Cardiac septum (tissue), 1 donor: Measurements from ENCODE around the gene KCNK16. TPM values are rescaled to one million over a fixed set of nuclear protein-coding genes. Genes with fewer than 3 reads are reported as not detected.

Source experiments
- DNase-seq: peaks from one replicate; pipeline ENCODE4 v3.0.0-alpha.2; 2020; ENCODE audit warnings: low spot score
- intact Hi-C: fragments of 100-400 bp; cut with DNase I; formaldehyde crosslinking; loops from one replicate; pipeline ENCODE4 v1.14.0; 2022
- total RNA-seq: library from RNA; stranded (reverse); fragmentation: NEBNext Ultra II Directional; extraction: Animal tissue kit (Norgen Biotek cat#: 25700); gene quantifications from one replicate; pipeline ENCODE4 v1.2.1, GENCODE V29; 2021
- donor health status: DM: no; HTN: no; CAD: no.

The KCNK16 gene
- total RNA-seq, 1 donor from 2014 or later: not detected

DNA sequence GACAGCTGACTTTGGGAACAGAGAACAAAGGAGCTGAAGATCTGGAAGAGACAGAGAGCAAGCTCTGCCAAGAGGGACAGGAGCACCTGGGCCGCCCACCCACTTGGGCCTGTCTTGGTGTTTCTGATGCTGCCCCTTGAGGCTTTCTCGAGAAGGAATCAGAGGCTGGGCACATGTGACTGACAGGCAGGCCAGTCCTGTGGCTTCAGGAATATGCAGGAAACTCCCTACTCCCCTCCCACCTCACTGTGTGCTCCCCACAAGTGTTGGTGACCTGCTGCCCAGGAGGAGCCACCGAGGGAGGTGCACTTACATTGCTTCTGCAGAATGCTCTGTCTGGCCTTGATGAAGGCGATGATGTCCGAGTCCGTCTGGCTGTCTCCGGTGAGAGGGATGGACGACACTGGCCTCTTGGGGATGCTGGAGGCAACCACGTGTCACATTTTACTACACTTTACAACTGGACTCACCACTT is 20.9 kb upstream of the KCNK16 start:
- intact Hi-C loops: loop anchor here (10.0 kb wide), 1 partner anchor 1971 kb away; no protein-coding TSS in a partner anchor
- DNase-seq: no peak

DNA sequence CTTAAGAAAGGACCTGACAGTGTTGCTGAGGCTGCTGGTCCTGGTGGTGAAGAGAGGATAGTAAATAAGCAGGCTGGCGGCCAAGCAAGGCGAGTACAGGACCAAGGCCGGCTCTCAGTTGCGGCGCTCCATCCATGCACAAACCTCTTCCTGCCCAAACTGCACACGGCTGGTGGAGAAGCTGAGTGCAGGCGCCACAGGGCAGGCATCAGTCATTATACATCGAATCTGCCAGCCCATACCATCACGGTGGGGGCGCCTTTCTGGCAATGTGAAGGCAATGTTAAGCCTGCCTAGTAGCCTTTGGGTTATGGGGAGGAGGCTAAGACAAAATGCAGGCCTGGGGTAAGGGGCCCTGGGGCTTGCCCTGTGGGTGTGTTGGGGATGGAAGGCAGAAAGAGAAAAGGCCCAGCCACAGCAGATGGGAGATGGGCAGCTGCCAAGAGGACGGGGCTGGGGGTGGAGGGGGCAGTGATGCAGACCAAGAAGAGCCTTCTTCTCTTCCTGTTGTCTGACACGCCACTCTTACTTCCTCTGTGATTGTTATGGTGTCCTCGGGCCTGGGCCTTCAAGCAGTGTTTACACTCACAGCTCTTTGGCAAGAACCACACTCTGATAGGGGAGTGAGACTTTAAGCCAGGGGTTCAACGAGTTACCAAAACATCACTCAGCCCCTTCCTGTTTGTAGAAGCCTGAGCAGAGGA is 20.3 kb upstream of the KCNK16 start:
- DNase-seq: no peak
- intact Hi-C loops: loop anchor here (10.0 kb wide), 1 partner anchor 1972 kb away; no protein-coding TSS in a partner anchor

DNA sequence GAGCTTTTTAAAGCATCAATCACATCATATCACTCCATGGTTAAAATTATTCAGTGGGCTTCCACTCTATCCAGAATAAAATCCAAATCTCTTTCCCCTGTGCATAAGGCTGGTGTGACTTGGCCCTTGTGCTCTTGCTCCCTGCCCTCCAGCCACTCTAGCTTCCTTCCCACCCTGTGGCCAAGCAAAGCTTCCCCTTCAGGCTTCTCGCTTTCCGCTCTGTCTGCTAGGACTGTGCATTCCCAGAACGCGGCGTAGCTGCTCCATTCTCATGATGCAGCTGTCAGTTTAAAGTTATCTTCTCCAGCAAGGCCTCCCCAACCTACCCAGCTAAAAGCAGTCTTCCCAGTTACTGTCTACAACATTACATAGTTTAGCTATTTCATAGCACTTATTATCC is 19.4 kb upstream of the KCNK16 start:
- intact Hi-C loops: loop anchor here (10.0 kb wide), 1 partner anchor 1973 kb away; no protein-coding TSS in a partner anchor
- no peak for DNase-seq

DNA sequence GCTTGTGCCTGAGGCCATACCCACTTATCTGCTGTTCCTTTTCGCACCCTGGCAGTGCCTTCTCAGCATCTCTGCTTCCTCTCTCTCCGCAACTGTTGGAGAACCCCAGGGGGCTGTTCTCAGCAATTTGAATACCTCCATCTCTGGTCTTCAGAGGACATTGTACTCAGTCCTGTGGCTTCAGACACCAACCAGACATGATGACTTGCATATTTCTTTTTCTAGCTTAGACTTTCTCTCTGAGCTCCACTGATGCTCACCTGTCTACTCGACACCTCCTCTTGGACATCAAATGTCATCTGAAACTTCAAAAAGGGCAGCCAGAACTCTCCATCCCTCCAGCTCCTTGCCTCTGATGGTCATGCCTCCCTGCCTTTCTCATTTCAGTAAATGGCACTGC is 18.9 kb upstream of the KCNK16 start:
- intact Hi-C loops: loop anchor here (10.0 kb wide), 1 partner anchor 1973 kb away; no protein-coding TSS in a partner anchor
- no peak for DNase-seq

DNA sequence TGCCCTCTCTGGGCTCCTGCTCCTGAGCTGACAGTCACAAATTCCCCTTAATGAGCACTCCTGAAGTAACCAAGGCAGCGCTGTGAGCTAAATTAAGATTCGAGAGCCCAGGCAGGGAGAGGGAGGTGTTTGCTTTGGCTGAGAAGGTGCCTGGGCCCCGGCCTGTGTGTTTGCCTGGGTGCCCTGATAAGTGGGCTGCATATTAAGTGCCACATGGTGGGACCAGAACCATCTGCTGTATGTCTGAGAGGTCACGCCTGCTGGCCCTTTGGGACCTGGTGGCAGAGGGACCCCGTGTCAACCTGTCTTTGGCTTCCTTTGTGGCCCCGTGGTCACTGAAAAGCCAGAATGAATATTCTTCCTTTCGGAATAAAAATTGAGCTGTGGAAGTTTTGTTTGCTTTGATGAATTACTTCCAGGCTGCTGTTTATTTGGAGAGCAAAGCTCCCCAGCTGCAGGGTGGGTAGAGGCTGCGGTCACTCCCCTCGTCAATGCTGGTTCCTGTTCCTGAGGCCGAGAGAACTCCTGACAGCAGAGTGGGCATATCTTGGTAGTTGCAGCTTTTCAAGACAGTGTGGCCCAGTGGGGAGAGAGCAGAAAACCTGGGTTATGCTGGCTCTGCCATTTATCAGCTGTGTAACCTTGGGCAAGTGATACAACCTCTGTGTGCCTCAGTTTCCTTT is 17.5 kb upstream of the KCNK16 start:
- no peak for DNase-seq
- intact Hi-C loops: loop anchor here (10.0 kb wide), 1 partner anchor 1975 kb away; no protein-coding TSS in a partner anchor

DNA sequence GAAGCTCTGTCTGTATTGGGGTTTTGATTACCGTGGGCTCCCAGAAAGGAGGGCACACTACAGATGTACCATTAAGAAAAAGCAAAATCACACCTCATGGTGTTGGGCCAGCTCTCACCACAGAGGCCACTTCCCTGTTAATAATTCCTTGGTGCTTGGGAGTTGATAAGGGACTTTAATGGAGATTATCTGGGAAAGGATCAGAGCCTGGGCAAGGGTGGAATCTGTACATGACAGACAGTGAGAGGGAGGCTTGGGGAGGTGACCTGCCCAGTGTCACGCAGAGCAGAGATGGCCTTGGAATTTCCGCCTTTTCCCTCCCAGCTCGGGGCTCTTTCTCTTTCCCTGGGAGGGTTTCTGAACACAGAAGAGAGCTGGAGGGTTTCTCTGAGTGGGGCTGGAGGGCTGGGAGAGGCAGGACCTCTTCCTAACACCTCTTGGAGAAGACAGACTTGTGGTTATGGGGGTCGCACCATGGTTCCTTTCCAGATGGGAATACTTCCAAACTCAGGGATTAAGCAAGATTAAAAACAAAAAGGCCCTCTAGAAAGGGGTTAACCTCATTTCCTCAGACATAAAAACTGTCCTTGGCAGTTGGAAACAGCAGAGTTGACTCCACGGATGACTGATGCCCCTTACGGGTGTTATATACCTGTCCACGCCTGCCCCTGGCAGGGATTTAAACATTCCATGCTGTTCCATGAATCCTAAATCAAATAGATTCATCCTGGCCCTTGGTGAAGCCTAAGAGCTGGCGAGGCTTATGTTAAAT is 16.8 kb upstream of the KCNK16 start:
- intact Hi-C loops: no loop called here
- DNase-seq: no peak

DNA sequence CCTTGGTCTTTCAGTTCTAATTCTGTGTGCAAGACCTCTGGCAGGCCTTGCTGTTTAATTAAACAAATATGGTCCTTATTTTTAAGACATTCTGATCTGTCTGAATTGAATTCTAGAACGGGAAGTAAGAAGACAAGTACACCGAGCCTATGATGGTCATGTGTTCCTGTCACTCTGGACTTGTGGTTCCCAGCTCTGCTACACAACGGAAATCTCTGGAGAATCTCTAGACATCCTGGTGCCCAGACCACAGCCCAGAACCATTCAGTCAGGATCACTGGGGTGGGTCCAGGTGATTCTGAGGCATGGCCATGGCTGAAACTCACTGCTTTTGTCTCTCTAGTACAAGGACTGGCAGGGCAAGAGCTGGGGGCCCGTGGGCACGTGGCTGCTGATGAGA is 15.9 kb upstream of the KCNK16 start:
- DNase-seq: no peak
- intact Hi-C loops: no loop called here

DNA sequence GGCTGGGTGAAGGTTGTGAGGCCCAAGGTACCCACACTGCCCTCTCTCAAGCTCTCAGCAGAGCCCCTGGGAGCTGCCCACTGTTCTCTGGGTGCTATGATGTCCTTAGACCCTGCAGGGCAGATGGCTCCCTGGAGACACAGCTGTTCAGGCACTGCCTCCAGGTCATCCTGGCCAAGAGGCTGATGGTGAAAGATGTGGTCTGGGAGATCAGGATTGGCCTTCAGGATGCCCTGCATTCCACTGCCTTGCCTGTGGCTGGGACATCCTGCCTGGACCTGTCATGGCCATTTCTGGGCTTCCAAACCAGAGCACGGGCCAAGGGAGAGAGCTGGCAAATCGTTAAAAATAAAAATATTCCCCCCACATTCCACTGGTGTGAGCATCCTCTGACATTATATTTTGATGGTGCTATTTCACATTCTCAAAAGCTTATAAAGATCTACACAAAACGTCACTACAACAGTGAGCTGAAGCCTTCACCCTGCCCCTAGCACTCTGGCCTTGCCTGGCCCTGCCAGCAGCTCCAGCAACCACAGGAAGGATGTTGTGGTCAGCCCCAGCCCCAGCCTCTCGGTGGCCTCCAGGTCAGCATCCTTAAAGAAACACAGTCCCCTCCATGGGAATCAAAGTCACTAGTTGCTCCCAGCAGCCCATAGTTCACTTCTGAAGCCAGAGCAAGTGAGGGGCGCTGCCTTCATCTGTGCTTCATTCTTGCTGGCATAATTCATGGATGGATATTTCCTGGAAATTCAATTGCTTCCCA is 13.5 kb upstream of the KCNK16 start:
- no peak for DNase-seq
- intact Hi-C loops: no loop called here

DNA sequence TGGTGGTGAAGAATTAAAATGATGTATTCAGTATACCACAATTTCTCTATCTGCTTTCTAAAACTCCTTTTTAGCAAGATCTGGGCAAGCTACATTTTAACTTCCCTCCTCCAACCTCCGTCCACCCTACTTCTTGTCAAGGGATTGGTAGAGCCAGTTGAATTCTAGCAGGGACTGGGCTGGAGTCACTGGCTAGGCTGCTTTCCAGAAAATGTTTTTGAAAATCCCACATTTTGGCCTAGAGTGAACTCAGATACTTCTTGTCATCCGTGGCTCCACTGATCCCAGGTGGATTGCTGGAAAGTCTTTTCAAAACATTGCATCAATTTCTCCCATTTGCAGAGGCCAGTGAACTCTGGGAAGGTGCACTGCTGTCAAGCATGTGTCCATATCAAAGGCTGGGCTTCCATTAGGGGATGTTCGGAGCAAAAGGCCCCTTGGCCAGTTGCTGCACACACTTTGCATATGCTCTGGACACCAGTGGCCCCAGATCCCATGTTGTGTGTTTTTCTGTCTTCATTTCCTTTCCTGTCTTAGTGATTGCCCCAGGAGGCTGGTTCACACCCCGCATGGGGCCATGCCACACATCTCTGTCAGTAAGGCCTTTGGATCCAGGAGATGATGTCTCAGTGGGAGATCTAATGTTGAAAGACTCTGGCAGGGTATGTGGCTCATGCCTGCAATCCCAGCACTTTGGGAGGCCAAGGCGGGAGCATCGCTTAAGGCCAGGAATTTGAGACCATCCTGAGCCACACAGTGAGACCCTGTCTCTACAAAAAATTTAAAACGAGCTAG is 11.3 kb upstream of the KCNK16 start:
- intact Hi-C loops: no loop called here

DNA sequence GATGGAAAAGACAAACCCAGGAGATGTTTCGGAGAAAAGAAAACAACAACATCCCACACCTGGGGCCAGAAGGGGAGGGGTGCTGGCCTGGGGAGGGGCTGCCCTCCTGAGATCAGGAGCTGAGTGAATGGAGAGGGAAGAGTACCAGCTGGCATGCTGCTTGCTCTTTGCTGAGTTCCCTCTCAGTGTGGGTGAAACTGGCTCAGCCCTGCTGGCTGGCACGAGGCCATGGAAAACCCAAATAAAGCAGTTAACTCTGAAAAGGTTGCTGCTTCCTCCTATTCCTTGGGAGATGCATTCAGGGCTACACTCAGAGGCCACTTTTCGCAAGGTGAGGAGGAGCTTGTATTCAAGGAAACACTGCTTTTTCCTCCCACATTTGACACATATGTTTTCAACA is 8.0 kb upstream of the KCNK16 start:
- no peak for DNase-seq
- intact Hi-C loops: no loop called here

More for the DNA sequence above, 11.3 kb upstream of the KCNK16 start:
- DNase-seq: no peak

DNA sequence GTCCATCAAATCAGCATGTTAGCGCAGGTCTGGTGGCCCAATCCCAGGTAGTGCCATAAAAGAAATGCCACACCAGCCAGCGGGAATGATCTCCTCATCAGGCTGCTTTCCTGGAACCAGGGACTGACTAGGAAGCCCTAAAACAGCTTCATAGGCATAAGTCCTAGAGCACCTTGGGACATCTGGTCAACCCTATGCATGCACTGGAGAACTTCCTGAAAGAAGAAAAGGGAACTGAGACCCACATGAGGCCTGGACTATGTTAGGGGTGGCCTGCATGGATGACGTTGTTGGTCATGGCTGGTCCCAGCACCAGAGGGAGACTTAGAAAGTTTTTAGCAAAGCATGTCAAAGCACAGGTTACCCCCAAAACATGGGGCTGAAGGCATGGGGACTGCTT is 7.6 kb upstream of the KCNK16 start:
- intact Hi-C loops: no loop called here
- DNase-seq: no peak

DNA sequence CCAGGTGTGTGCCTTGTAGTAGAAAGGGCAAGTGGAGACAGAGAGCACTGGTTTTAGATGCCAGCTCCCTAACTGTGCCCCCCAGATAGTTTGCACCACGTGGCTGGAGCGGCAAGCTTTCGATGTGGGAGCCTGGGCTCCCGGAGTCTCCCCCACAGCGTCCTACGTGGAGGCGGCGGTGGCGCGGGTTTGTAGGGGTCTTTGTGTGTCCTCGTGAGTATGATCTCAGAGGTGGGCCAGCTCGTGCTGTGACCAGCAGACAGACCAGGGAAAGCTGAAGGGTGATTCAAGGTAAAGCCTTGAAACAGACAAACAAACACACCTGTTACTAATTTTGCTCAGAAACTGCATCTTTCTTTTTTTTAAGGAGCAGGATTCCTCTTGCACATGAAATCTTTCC is 5.6 kb upstream of the KCNK16 start:
- intact Hi-C loops: no loop called here
- DNase-seq: no peak

DNA sequence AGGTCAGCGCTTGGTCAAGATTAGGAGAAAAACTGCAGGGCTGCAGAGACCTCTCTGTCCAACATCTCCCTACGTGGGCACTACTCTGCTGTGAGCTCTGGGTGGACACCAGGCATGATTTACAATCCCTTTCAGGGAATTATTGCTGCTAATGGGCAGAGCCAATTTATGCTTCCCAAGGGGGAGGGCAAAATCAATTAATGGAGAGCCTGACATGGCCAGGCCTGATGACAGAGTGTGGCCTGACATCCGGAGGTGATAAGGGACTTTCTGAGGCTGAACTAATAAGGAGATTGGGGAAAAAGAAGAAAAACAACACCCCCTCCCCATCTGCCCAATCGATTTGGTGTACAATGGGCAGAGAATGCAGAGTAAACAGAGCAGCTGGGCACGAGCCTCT is 5.0 kb upstream of the KCNK16 start:
- no peak for DNase-seq
- intact Hi-C loops: no loop called here

DNA sequence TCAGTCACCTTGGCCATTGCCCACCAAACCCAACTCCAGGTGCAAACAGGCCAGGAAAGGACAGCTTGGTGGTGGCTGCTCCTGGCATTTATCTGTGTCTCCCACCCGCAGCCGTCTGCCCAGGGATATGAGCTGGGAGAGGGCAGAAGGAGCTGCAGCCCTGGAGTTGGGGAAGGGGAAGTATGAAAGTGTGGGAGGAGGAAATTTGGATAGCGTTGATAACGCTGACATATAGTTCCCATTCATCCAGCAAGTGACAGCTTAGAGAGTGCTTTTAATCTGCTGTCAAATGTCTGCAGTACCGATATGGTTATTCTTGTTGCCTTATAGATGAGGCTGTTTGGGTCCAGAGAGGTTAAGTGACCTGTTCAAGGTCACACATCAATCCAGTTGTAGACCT is 741 bp downstream of the KCNK16 start:
- intact Hi-C loops: no loop called here

DNA sequence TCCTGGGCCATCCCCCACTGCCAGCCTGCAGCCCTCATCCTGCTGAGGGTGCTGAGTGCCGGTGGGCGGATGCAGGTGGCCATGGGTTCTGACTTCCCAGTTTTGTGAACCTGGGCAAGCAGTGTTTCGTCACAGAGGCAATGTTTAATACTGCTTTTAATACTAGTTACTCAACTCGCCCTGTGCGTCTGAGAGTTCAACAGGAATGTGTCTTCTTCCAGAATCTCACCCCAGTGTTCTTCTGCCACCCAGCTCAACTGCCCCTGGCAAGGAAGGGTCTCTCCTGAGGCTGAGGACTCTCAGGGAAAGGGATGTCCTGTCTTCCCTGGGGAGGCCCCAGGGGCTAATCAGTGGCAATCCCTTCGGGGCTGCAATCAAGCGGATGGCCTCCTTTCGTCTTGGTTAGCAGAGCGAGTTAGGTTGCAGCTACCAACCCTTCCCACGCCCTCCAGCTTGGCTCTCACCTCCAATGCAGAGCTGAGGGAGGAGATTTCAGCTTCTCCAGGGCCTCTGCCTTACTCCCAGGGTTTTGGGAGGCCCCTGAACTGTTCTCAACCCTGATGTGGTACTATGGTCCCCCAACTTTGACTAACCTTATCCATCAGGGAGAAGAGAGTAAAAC is 2.0 kb downstream of the KCNK16 start:
- intact Hi-C loops: no loop called here
- DNase-seq: no peak

More for the DNA sequence above, 741 bp downstream of the KCNK16 start:
- no peak for DNase-seq

DNA sequence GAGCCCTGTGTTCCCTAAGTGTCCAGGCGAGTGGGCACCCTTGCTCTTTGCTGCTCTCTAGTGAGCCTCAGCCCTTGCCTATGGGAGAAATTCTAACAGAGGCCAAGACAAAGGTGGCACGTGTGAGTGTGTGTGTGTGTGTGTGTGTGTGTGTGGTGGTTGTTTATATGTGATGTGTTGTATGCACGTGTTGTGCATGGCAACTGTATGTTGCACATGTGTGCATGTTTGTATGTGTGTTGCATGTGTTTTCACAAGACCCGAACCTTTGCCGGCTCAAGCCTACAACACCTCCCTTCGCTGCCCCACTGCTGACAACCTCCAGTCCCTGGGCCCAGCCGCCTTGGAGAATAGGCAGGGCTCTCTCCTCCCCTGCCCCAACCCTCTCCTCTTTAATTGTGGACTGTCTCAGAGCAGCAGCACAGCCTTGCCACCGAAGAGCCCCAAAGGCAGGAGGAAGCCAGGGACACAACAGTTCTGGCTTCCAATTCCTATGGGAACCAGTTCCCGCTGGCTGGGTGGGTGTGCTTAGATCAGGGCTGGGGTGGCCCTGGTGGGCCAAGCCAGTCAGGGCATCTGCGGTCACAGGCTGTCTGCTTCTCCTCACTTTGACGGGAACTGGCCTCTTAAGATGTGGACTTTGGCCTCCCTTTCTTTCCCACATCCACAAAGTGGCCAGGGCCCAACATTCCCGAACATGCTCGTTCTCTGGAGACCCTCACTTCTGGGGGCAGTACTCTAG is 2.7 kb downstream of the KCNK16 start:
- no peak for DNase-seq
- intact Hi-C loops: no loop called here

DNA sequence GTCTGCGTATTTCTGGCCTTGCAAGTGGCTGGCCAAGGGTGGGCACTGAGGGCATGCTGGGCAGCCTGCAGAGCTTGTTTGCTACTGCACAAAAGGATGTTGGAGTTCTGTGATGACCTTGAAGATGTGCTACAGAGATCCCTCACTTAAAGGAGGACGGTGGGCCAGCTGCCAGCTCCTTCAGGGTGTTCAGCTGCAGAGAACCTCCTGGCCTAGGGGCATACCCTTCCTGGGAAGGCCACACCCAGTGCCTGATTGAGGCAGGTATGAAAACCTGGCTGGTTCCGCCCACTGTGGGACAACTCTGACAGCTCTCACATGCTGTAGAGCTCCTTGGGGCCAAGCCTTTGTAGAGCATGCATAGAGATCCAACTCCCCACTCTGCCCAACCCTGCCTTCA is 5.2 kb downstream of the KCNK16 start:
- DNase-seq: no peak
- intact Hi-C loops: no loop called here
